KOPT-K1 (cell line): ENCODE measurements around the gene OR2A7.
"Not testable (repeated sequence)": the region's sequence is repeated elsewhere in the genome, so short reads cannot be mapped to it uniquely, and the experiment has no call there.

ENCODE experiments used
- H3K27ac ChIP-seq: fragments of 200-600 bp; sonication (generic); 2 replicates; pipeline ENCODE4 v1.5.1; 2016; ENCODE audit warnings: antibody characterized with exemption, mild to moderate bottlenecking, low read depth, low read length; ENCODE audit not compliant: poor library complexity, severe bottlenecking
- H3K36me3 ChIP-seq: fragments of 200-600 bp; sonication (generic); 2 replicates; pipeline ENCODE4 v1.5.1; 2017; ENCODE audit warnings: antibody characterized with exemption, mild to moderate bottlenecking, low read length, moderate library complexity; ENCODE audit not compliant: insufficient read depth
- H3K9me3 ChIP-seq: fragments of 200-600 bp; sonication (generic); 2 replicates; pipeline ENCODE4 v1.5.1; 2017; ENCODE audit warnings: antibody characterized with exemption, low read length, mild to moderate bottlenecking; ENCODE audit not compliant: insufficient read depth, poor library complexity, severe bottlenecking

OR2A7 gene

DNA sequence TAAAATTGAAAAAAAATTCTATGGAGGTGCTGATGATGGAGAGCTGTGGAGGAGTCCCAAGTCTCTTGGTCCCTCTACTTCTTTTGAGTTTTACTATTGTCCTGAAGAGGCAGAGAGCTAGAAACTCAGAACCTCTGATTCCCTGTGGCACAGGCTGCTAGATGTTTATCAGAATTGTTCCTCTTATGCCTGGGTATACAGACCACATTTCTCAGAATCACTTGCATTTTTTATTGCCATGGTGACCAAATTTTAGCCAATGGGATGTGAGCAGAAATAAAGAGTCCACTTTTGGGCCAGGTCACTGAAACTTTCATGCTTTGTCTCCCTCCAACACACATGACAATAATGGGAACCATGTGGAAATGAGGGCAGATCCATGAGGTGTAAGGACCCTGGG, 40.9 kb downstream of the OR2A7 start:
- not testable (repeated sequence) for H3K9me3 ChIP-seq, H3K27ac ChIP-seq

GRCh38 chr7:144220531-144220930, 44.1 kb downstream of the OR2A7 start:
- not testable (repeated sequence) for H3K27ac ChIP-seq, H3K9me3 ChIP-seq, H3K36me3 ChIP-seq

More for the DNA sequence above, 40.9 kb downstream of the OR2A7 start:
- not testable (repeated sequence) for H3K36me3 ChIP-seq

GRCh38 chr7:144219149-144219548, 45.4 kb downstream of the OR2A7 start:
- H3K36me3 ChIP-seq = not testable (repeated sequence)

GRCh38 chr7:144218581-144218980, 46.0 kb downstream of the OR2A7 start:
- H3K9me3 ChIP-seq, H3K36me3 ChIP-seq, H3K27ac ChIP-seq: not testable (repeated sequence)

More at GRCh38 chr7:144219149-144219548, 45.4 kb downstream of the OR2A7 start:
- H3K9me3 ChIP-seq, H3K27ac ChIP-seq: not testable (repeated sequence)

DNA sequence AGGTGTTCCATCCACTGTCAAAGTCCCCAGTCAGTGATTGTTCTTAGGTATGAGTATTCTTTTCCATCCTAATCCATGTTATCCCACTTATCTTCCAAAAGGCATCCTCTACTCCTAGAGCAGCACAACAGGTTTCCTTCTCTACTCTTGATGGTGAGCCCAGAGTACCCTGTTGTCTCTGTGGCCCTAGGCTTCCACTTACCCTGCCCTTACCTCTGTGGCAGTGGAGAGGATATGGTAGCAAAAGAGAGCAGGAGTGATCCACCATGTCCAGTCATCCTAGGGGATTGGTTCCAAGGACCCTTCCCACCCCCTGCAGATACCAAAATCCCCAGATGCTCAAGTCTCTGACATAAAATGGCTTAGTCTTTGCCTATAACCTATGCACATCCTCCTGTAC, 47.4 kb downstream of the OR2A7 start:
- not testable (repeated sequence) for H3K36me3 ChIP-seq, H3K27ac ChIP-seq, H3K9me3 ChIP-seq
